NCI-H1417 treated with DMSO at 0.1 percent for 48 hours (cell line): ENCODE measurements around the gene ZNF282.

ENCODE experiments used
- DNase-seq: peaks from one replicate; lab custom pipeline; 2025; lab: John Stamatoyannopoulos, UW

ZNF282 gene

GRCh38 chr7:149195180-149196150 is at the start of gene ZNF282:
TSS of gene ZNF282 (plus strand) at chr7:149195546. CDS start at chr7:149195590, 44 bp downstream.
- peak; percentile 80 for DNase-seq

- peak; percentile 64 for DNase-seq
These were observed 48.1 kb upstream of the ZNF282 start, which contains the start of gene ZNF398 for GRCh38 chr7:149147072-149147751. TSS of gene ZNF398 (plus strand) at chr7:149147453. CDS start at chr7:149147743, 290 bp downstream.

- peak; percentile 8 for DNase-seq
These were observed 47.3 kb upstream of the ZNF282 start for GRCh38 chr7:149147752-149148653.

- DNase-seq: no peak
These were observed 44.4 kb upstream of the ZNF282 start for GRCh38 chr7:149150981-149151380.

GRCh38 chr7:149153346-149153745 is 42.0 kb upstream of the ZNF282 start:
- DNase-seq: no peak

- no peak for DNase-seq
These were observed 41.3 kb upstream of the ZNF282 start for GRCh38 chr7:149154056-149154455.

GRCh38 chr7:149156898-149157297 is 38.4 kb upstream of the ZNF282 start:
- no peak for DNase-seq

GRCh38 chr7:149161241-149161848 is 34.0 kb upstream of the ZNF282 start:
- no peak for DNase-seq

- no peak for DNase-seq
These were observed 29.2 kb upstream of the ZNF282 start for GRCh38 chr7:149166142-149166541.

GRCh38 chr7:149166630-149167352 is 28.6 kb upstream of the ZNF282 start:
- no peak for DNase-seq

- DNase-seq: no peak
These were observed 23.3 kb upstream of the ZNF282 start for GRCh38 chr7:149171892-149172533.

- DNase-seq: no peak
These were observed 22.8 kb upstream of the ZNF282 start for GRCh38 chr7:149172534-149172920.

GRCh38 chr7:149175150-149175549 is 20.2 kb upstream of the ZNF282 start:
- DNase-seq: no peak

GRCh38 chr7:149179241-149179640 is 16.1 kb upstream of the ZNF282 start:
- DNase-seq: no peak

- no peak for DNase-seq
These were observed 14.5 kb upstream of the ZNF282 start for GRCh38 chr7:149180722-149181449.

- no peak for DNase-seq
These were observed 13.9 kb upstream of the ZNF282 start for GRCh38 chr7:149181450-149181790.

- no peak for DNase-seq
These were observed 11.1 kb upstream of the ZNF282 start for GRCh38 chr7:149184274-149184673.

- no peak for DNase-seq
These were observed 7.1 kb upstream of the ZNF282 start for GRCh38 chr7:149188213-149188612.

GRCh38 chr7:149188637-149189259 is 6.6 kb upstream of the ZNF282 start:
- no peak for DNase-seq
